Thoracic aorta (tissue), 2 donors: Measurements from ENCODE around the gene ATXN7L1. TPM values are rescaled to one million over a fixed set of nuclear protein-coding genes. Genes with fewer than 3 reads are reported as not detected.

ENCODE experiments used
- ATAC-seq: fragments of 150-250 bp; one replicate; pipeline ENCODE4 v1.8.0; 2017; ENCODE audit warnings: low read depth; ENCODE audit not compliant: insufficient number of reproducible peaks, low FRiP score
- DNase-seq: peaks from one replicate; pipeline ENCODE4 v3.0.0-alpha.2; 2020; ENCODE audit warnings: low spot score
- H3K27ac ChIP-seq, 2 donors: fragments of 200-600 bp; sonication (generic); 1 replicate in 1 of 2; 2 replicates in 1 of 2; pipeline ENCODE4 v1.5.1; 2016; ENCODE audit warnings: mild to moderate bottlenecking in 2 of 2, moderate library complexity in 2 of 2
- H3K27me3 ChIP-seq: fragments of 200-600 bp; sonication (generic); replicated peaks from 2 replicates; pipeline ENCODE4 v1.6.0; 2016; ENCODE audit warnings: mild to moderate bottlenecking; ENCODE audit not compliant: insufficient read depth
- H3K36me3 ChIP-seq: fragments of 200-600 bp; sonication (generic); one replicate; pipeline ENCODE4 v1.5.1; 2016
- H3K4me1 ChIP-seq, 2 donors: fragments of 200-600 bp; sonication (generic); 1 replicate in 1 of 2; 2 replicates in 1 of 2; pipeline versions ENCODE4 v1.5.1 to v1.6.0; 2016; ENCODE audit warnings: low read depth in 2 of 2, mild to moderate bottlenecking in 1 of 2; ENCODE audit not compliant: control insufficient read depth in 1 of 2
- H3K4me3 ChIP-seq: fragments of 200-600 bp; sonication (generic); 2 replicates; pipeline ENCODE4 v1.5.1; 2016; ENCODE audit warnings: mild to moderate bottlenecking
- H3K9me3 ChIP-seq: fragments of 200-600 bp; sonication (generic); 2 replicates; pipeline ENCODE4 v1.5.1; 2016
- total RNA-seq, 2 donors: library from RNA; depleted of rRNA; stranded (reverse); fragments of >200 nt; gene quantifications; one replicate each; pipeline versions ENCODE4 v1.1.0 to v1.2.3, GENCODE V29; 2016
- TF ChIP-seq, protein P1 (sequence below): fragments of 200-600 bp; sonication (generic); IDR thresholded peaks from one replicate; pipeline ENCODE4 v1.5.1; 2019; ENCODE audit warnings: antibody characterized with exemption

The ATXN7L1 gene
- total RNA-seq, 2 donors from 2014 or later, result 11.6 to 13.4 TPM

DNA sequence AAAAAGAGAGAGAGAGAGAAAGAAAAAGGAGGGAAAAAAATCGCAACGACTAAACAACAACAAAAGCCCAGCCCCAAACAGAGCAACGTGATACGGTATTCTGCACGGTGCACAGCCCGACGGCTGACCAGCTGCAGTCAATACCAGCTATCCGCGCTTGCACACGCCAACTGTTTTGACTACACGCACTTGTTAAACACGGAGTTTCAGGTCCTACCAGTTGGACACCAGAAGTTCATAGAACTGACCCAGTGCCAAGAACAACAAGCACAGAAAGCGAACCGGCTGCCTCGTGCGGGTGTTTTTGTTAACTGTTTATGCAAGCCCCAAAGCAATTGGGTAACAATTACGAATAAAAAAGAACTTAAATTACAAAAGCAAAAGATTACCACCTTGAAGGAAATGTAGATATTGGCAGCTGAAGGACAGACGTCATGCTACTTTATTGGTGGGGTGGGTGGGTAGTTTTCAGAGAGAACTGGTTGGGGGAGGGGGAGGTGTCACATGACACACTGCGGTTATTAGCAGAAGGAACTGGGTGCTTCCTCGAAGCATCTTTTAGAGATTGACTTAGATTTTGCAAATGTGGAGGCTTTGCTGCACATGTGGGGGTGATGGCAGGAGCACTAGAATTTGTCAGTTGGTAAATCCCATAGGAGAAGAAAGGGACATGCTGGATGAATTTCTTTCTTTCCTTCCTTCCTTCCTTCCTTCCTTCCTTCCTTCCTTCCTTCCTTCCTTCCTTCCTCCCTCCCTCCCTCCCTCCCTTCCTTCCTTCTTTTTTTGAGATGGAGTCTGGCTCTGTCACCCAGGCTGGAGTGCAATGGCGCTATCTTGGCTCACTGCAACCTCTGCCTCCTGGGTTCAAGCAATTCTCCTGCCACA, 184.5 kb downstream of the ATXN7L1 start:
- H3K9me3 ChIP-seq, result no peaks in the 10 kb centered on the region
- H3K4me3 ChIP-seq, result peak overlapping the region; percentile 76
- no peaks in the 10 kb centered on the region for H3K27me3 ChIP-seq
- H3K36me3 ChIP-seq, result no peaks in the 10 kb centered on the region
- DNase-seq (no peak), ATAC-seq (peak; percentile 57)
- peak overlapping the region in 1 of 2 donors; percentile 40 for H3K27ac ChIP-seq
- peaks cover 0 to 4% of the 10 kb centered on the region in 2 donors for H3K4me1 ChIP-seq
- TF ChIP-seq, protein P1, sequence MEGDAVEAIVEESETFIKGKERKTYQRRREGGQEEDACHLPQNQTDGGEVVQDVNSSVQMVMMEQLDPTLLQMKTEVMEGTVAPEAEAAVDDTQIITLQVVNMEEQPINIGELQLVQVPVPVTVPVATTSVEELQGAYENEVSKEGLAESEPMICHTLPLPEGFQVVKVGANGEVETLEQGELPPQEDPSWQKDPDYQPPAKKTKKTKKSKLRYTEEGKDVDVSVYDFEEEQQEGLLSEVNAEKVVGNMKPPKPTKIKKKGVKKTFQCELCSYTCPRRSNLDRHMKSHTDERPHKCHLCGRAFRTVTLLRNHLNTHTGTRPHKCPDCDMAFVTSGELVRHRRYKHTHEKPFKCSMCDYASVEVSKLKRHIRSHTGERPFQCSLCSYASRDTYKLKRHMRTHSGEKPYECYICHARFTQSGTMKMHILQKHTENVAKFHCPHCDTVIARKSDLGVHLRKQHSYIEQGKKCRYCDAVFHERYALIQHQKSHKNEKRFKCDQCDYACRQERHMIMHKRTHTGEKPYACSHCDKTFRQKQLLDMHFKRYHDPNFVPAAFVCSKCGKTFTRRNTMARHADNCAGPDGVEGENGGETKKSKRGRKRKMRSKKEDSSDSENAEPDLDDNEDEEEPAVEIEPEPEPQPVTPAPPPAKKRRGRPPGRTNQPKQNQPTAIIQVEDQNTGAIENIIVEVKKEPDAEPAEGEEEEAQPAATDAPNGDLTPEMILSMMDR, result no peak

- peak overlapping the region; percentile 76 for H3K4me3 ChIP-seq
- no peaks in the 10 kb centered on the region for H3K9me3 ChIP-seq
- H3K27me3 ChIP-seq, result no peaks in the 10 kb centered on the region
- H3K36me3 ChIP-seq, result no peaks in the 10 kb centered on the region
- peak overlapping the region in 1 of 2 donors; percentile 40 for H3K27ac ChIP-seq
- no peak for DNase-seq
- TF ChIP-seq, protein P1, result no peak
- peak; percentile 34 for ATAC-seq
- H3K4me1 ChIP-seq, result peaks cover 0 to 4% of the 10 kb centered on the region in 2 donors
Observed at GRCh38 chr7:105691082-105691679, 185.2 kb downstream of the ATXN7L1 start.

- Histone ChIP-seq H3K4me1 (peaks cover 0 to 4% of the 10 kb centered on the region in 2 donors), H3K27me3 (no peaks in the 10 kb centered on the region), H3K27ac (peak overlapping the region in 1 of 2 donors; percentile 40), H3K9me3 (no peaks in the 10 kb centered on the region), H3K36me3 (no peaks in the 10 kb centered on the region), H3K4me3 (peak overlapping the region; percentile 76)
- ATAC-seq (no peak), DNase-seq (no peak)
- TF ChIP-seq, protein P1, result no peak
Observed at GRCh38 chr7:105690325-105690945, 186.0 kb downstream of the ATXN7L1 start.

DNA sequence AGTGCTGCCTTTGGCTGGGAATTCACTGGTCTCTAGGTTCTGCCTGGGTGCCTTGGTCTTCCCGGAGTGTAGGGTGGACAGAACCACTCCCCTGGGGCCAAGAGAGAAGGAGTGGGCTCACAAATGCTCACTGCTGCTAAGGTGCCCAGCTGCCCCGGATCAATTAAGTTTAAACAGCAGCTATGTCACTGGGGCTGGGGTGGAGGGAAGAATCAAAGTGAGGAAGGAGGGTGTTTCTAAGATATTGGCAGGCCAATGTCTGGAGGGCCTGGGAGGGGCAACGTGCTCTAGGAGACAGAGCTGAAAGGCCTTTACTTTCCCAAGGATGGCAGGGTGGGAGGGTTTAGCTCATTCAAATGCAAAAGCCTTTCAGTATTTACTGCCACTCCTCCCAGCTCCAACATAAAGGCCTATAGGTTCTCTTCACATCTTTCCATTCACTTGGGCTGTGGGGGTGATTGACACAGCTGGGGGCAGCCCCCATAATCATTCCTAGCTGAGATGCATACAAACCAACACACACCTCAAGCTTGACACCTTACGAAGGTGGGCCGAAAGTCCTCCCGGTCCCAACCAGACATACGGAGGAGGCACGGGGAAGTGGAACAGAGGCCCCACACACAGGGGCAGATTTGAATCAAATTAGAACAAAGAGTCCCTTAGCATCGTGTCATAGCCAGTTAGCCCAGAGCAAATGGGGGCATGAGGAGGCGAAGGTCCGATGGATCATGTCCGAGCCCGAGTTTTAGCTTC, 187.2 kb downstream of the ATXN7L1 start:
- Histone ChIP-seq H3K4me3 (no peak overlapping the region), H3K9me3 (no peaks in the 10 kb centered on the region), H3K4me1 (peaks cover 0 to 4% of the 10 kb centered on the region in 2 donors), H3K27me3 (no peaks in the 10 kb centered on the region), H3K36me3 (no peaks in the 10 kb centered on the region), H3K27ac (no peak overlapping the region)
- TF ChIP-seq, protein P1, result no peak
- DNase-seq (no peak), ATAC-seq (no peak)
